HEK293 (cell line): ENCODE measurements around the gene ERO1B.
"Not testable (repeated sequence)": the region's sequence is repeated elsewhere in the genome, so short reads cannot be mapped to it uniquely, and the experiment has no call there.

Source experiments
- CTCF ChIP-seq: fragments of 450-650 bp; formaldehyde crosslinking; IDR thresholded peaks from 2 replicates; pipeline ENCODE4 v1.5.1; 2016; ENCODE audit warnings: missing biosample characterization, missing genetic modification characterization
- KLF10 ChIP-seq: fragments of 450-650 bp; IDR thresholded peaks from 2 replicates; pipeline ENCODE4 v1.5.1; 2018; ENCODE audit warnings: missing biosample characterization, mild to moderate bottlenecking, missing genetic modification characterization
- YY1 ChIP-seq: fragments of 450-650 bp; formaldehyde crosslinking; IDR thresholded peaks from 2 replicates; pipeline ENCODE4 v1.5.1; 2018; ENCODE audit warnings: missing biosample characterization, missing genetic modification characterization
- ZEB2 ChIP-seq: fragments of 450-650 bp; formaldehyde crosslinking; IDR thresholded peaks from 2 replicates; pipeline ENCODE4 v1.5.1; 2016; ENCODE audit warnings: missing biosample characterization, missing genetic modification characterization
- ZFP3 ChIP-seq: fragments of 450-650 bp; formaldehyde crosslinking; IDR thresholded peaks from 2 replicates; pipeline ENCODE4 v1.5.1; 2016; ENCODE audit warnings: low read depth, missing biosample characterization, missing genetic modification characterization
- ZFP69B ChIP-seq: fragments of 450-650 bp; formaldehyde crosslinking; IDR thresholded peaks from 2 replicates; pipeline ENCODE4 v1.5.1; 2016; ENCODE audit warnings: missing biosample characterization, missing genetic modification characterization
- ZNF174 ChIP-seq: fragments of 450-650 bp; formaldehyde crosslinking; IDR thresholded peaks from 2 replicates; pipeline ENCODE4 v1.5.0; 2017; ENCODE audit warnings: missing biosample characterization, mild to moderate bottlenecking, missing genetic modification characterization
- ZNF274 ChIP-seq, 2 experiments: fragments of 200-500 bp in 1 of 2; fragments of 450-650 bp in 1 of 2; sonication (Bioruptor generic) in 1 of 2; formaldehyde crosslinking in 1 of 2; IDR thresholded peaks; 2 replicates each; pipeline versions ENCODE4 v1.5.1 to v1.6.1; 2014 to 2016; ENCODE audit warnings: borderline replicate concordance in 1 of 2, inconsistent platforms in 1 of 2, low read length in 1 of 2, missing biosample characterization in 1 of 2, missing genetic modification characterization in 1 of 2
- ZNF350 ChIP-seq: fragments of 450-650 bp; formaldehyde crosslinking; IDR thresholded peaks from 2 replicates; pipeline ENCODE4 v1.5.0; 2017; ENCODE audit warnings: missing biosample characterization, mild to moderate bottlenecking, missing genetic modification characterization
- ZNF449 ChIP-seq: fragments of 450-650 bp; formaldehyde crosslinking; IDR thresholded peaks from 2 replicates; pipeline ENCODE4 v1.5.1; 2017; ENCODE audit warnings: missing biosample characterization, mild to moderate bottlenecking, missing genetic modification characterization, moderate library complexity
- ZNF529 ChIP-seq: fragments of 450-650 bp; formaldehyde crosslinking; IDR thresholded peaks from 2 replicates; pipeline ENCODE4 v1.5.1; 2017; ENCODE audit warnings: missing genetic modification characterization, missing biosample characterization; ENCODE audit not compliant: insufficient replicate concordance
- ZNF785 ChIP-seq: fragments of 450-650 bp; formaldehyde crosslinking; IDR thresholded peaks from 2 replicates; pipeline ENCODE4 v1.5.1; 2016; ENCODE audit warnings: missing biosample characterization, missing genetic modification characterization

- TF ChIP-seq ZNF449 (tag by site-specific recombination); ZFP69B (tag by site-specific recombination); KLF10; CTCF (tag by site-specific recombination); ZNF174; ZNF350 (tag by site-specific recombination); ZNF785 (tag by site-specific recombination); ZNF529; ZEB2 (tag by site-specific recombination); YY1 (tag by site-specific recombination); ZNF274 (IDR thresholded peaks at IDR 0.05; ENCODE audit: low read length); ZNF274 (tag by site-specific recombination; IDR thresholded peaks at IDR 0.05; ENCODE audit: borderline replicate concordance); ZFP3 (tag by site-specific recombination): not testable (repeated sequence)
These were observed 93.7 kb downstream of the ERO1B start for GRCh38 chr1:236188084-236188483.
